ENCODE measurements around the gene USE1.

Gene USE1

GRCh38 chr19:17243830-17244617, 28.9 kb downstream of the USE1 start:
- Histone ChIP-seq H3K27ac (no peak overlapping the region), H3K4me3 (peak overlapping the region; percentile 72), H3K36me3 (ENCODE audit: insufficient read depth, low read length) (no peaks in the 10 kb centered on the region), H3K9ac (ENCODE audit: insufficient read length) (no peak overlapping the region), H3K9me3 (ENCODE audit: low read depth, low read length) (no peaks in the 10 kb centered on the region)
- TF ChIP-seq EZH2 (IDR thresholded peaks at IDR 0.05) (no peak), POLR2AphosphoS5 (IDR thresholded peaks at IDR 0.05; ENCODE audit: borderline replicate concordance, low read depth, low read length) (no peak), FOXP2 (optimal IDR thresholded peaks at IDR 0.05; ENCODE audit: control extremely low read depth, extremely low read length, insufficient read depth) (no peak)
- no peak for DNase-seq (ENCODE audit: low read depth, low spot score)

- H3K9ac ChIP-seq (ENCODE audit: insufficient read length): no peak overlapping the region
- no peak for TF ChIP-seq FOXP2 (optimal IDR thresholded peaks at IDR 0.05; ENCODE audit: control extremely low read depth, extremely low read length, insufficient read depth)
- TF ChIP-seq POLR2AphosphoS5 (IDR thresholded peaks at IDR 0.05; ENCODE audit: borderline replicate concordance, low read depth, low read length): no peak
- TF ChIP-seq EZH2 (IDR thresholded peaks at IDR 0.05): no peak
- no peaks in the 10 kb centered on the region for H3K9me3 ChIP-seq (ENCODE audit: low read depth, low read length)
- DNase-seq (ENCODE audit: low read depth, low spot score): no peak
- peak overlapping the region; percentile 72 for H3K4me3 ChIP-seq
- no peaks in the 10 kb centered on the region for H3K36me3 ChIP-seq (ENCODE audit: insufficient read depth, low read length)
- H3K27ac ChIP-seq: no peak overlapping the region
These were observed 29.7 kb downstream of the USE1 start for GRCh38 chr19:17244618-17245534.

- Histone ChIP-seq H3K27ac (peak within 1 kb of the TSS; percentile 50; the same call in 1 of the 2 replicates), H3K9me3 (ENCODE audit: low read depth, low read length) (no peaks in the 10 kb centered on the region), H3K9ac (ENCODE audit: insufficient read length) (peak within 1 kb of the TSS; percentile 71), H3K4me3 (peak within 1 kb of the TSS; percentile 81), H3K36me3 (ENCODE audit: insufficient read depth, low read length) (no peaks in the 10 kb centered on the region)
- TF ChIP-seq POLR2AphosphoS5 (IDR thresholded peaks at IDR 0.05; ENCODE audit: borderline replicate concordance, low read depth, low read length) (no peak), FOXP2 (optimal IDR thresholded peaks at IDR 0.05; ENCODE audit: control extremely low read depth, extremely low read length, insufficient read depth) (no peak), EZH2 (IDR thresholded peaks at IDR 0.05) (no peak)
- no peak for DNase-seq (ENCODE audit: low read depth, low spot score)
These were observed 30.4 kb downstream of the USE1 start, which contains the start of gene NR2F6 for GRCh38 chr19:17245535-17245984. TSS of gene NR2F6 (minus strand) at chr19:17245919. CDS start at chr19:17245220, 699 bp downstream.

- Histone ChIP-seq H3K9me3 (ENCODE audit: low read depth, low read length) (no peaks in the 10 kb centered on the region), H3K27ac (no peak overlapping the region), H3K9ac (ENCODE audit: insufficient read length) (peak overlapping the region; percentile 71), H3K4me3 (peak overlapping the region; percentile 81), H3K36me3 (ENCODE audit: insufficient read depth, low read length) (no peaks in the 10 kb centered on the region)
- DNase-seq (ENCODE audit: low read depth, low spot score): no peak
- no peak for TF ChIP-seq EZH2 (IDR thresholded peaks at IDR 0.05)
- TF ChIP-seq FOXP2 (optimal IDR thresholded peaks at IDR 0.05; ENCODE audit: control extremely low read depth, extremely low read length, insufficient read depth): no peak
- no peak for TF ChIP-seq POLR2AphosphoS5 (IDR thresholded peaks at IDR 0.05; ENCODE audit: borderline replicate concordance, low read depth, low read length)
These were observed 31.7 kb downstream of the USE1 start for GRCh38 chr19:17246681-17247425.

- no peaks in the 10 kb centered on the region for H3K36me3 ChIP-seq (ENCODE audit: insufficient read depth, low read length)
- no peak for TF ChIP-seq POLR2AphosphoS5 (IDR thresholded peaks at IDR 0.05; ENCODE audit: borderline replicate concordance, low read depth, low read length)
- TF ChIP-seq FOXP2 (optimal IDR thresholded peaks at IDR 0.05; ENCODE audit: control extremely low read depth, extremely low read length, insufficient read depth): no peak
- no peak for TF ChIP-seq EZH2 (IDR thresholded peaks at IDR 0.05)
- no peak for DNase-seq (ENCODE audit: low read depth, low spot score)
- no peak overlapping the region for H3K4me3 ChIP-seq
- no peak overlapping the region for H3K9ac ChIP-seq (ENCODE audit: insufficient read length)
- no peaks in the 10 kb centered on the region for H3K9me3 ChIP-seq (ENCODE audit: low read depth, low read length)
- H3K27ac ChIP-seq: no peak overlapping the region
These were observed 33.0 kb downstream of the USE1 start for GRCh38 chr19:17248011-17248776.

- Histone ChIP-seq H3K4me3 (no peak overlapping the region), H3K9me3 (ENCODE audit: low read depth, low read length) (no peaks in the 10 kb centered on the region), H3K27ac (no peak overlapping the region), H3K9ac (ENCODE audit: insufficient read length) (no peak overlapping the region), H3K36me3 (ENCODE audit: insufficient read depth, low read length) (no peaks in the 10 kb centered on the region)
- TF ChIP-seq POLR2AphosphoS5 (IDR thresholded peaks at IDR 0.05; ENCODE audit: borderline replicate concordance, low read depth, low read length) (no peak), FOXP2 (optimal IDR thresholded peaks at IDR 0.05; ENCODE audit: control extremely low read depth, extremely low read length, insufficient read depth) (no peak), EZH2 (IDR thresholded peaks at IDR 0.05) (no peak)
- DNase-seq (ENCODE audit: low read depth, low spot score): no peak
These were observed 34.9 kb downstream of the USE1 start for GRCh38 chr19:17249887-17250548.

GRCh38 chr19:17254636-17255035, 39.5 kb downstream of the USE1 start:
- Histone ChIP-seq H3K9ac (ENCODE audit: insufficient read length) (no peak overlapping the region), H3K27ac (no peak overlapping the region)
- no peak for DNase-seq (ENCODE audit: low read depth, low spot score)

More at GRCh38 chr19:17254636-17255035, 39.5 kb downstream of the USE1 start:
- Histone ChIP-seq H3K9me3 (ENCODE audit: low read depth, low read length) (no peaks in the 10 kb centered on the region), H3K36me3 (ENCODE audit: insufficient read depth, low read length) (no peaks in the 10 kb centered on the region), H3K4me3 (no peak overlapping the region)
- TF ChIP-seq EZH2 (IDR thresholded peaks at IDR 0.05) (no peak), FOXP2 (optimal IDR thresholded peaks at IDR 0.05; ENCODE audit: control extremely low read depth, extremely low read length, insufficient read depth) (no peak), POLR2AphosphoS5 (IDR thresholded peaks at IDR 0.05; ENCODE audit: borderline replicate concordance, low read depth, low read length) (no peak)
